Left kidney (tissue), 2 donors: ENCODE results near the gene FCN1. TPM values are rescaled to one million over a fixed set of nuclear protein-coding genes. Genes with fewer than 3 reads are reported as not detected.

Experiments
- DNase-seq: peaks from one replicate; pipeline ENCODE4 v3.0.0-alpha.2; 2013
- polyA plus RNA-seq: library from polyadenylated mRNA; unstranded; fragments of 120-200 nt; gene quantifications from one replicate; pipeline ENCODE4 v1.2.1, GENCODE V29; 2013; ENCODE audit not compliant: insufficient read length

Gene FCN1
- polyA plus RNA-seq, 1 donor: 0.83 TPM

- no peak for DNase-seq
These were observed 20.0 kb upstream of the FCN1 start for GRCh38 chr9:134937566-134938345.

GRCh38 chr9:134937164-134937555, 19.4 kb upstream of the FCN1 start:
- no peak for DNase-seq

GRCh38 chr9:134936346-134937163, 18.8 kb upstream of the FCN1 start:
- no peak for DNase-seq

GRCh38 chr9:134935701-134936345, 18.1 kb upstream of the FCN1 start:
- DNase-seq: no peak

GRCh38 chr9:134935056-134935640, 17.4 kb upstream of the FCN1 start:
- DNase-seq: no peak

- no peak for DNase-seq
These were observed 15.5 kb upstream of the FCN1 start for GRCh38 chr9:134933076-134933659.

GRCh38 chr9:134932606-134933005, 14.9 kb upstream of the FCN1 start:
- no peak for DNase-seq

GRCh38 chr9:134932171-134932570, 14.5 kb upstream of the FCN1 start:
- DNase-seq: no peak

GRCh38 chr9:134930398-134930797, 12.7 kb upstream of the FCN1 start:
- no peak for DNase-seq

GRCh38 chr9:134929193-134930158, 11.8 kb upstream of the FCN1 start:
- DNase-seq: no peak

GRCh38 chr9:134928436-134929192, 10.9 kb upstream of the FCN1 start:
- DNase-seq: no peak

- DNase-seq: no peak
These were observed 7.3 kb upstream of the FCN1 start for GRCh38 chr9:134925011-134925511.

- no peak for DNase-seq
These were observed 5.8 kb upstream of the FCN1 start for GRCh38 chr9:134923466-134923865.

GRCh38 chr9:134922932-134923240, 5.2 kb upstream of the FCN1 start:
- no peak for DNase-seq

GRCh38 chr9:134922066-134922931, 4.6 kb upstream of the FCN1 start:
- no peak for DNase-seq

GRCh38 chr9:134919303-134919702, 1.6 kb upstream of the FCN1 start:
- DNase-seq: no peak

GRCh38 chr9:134918646-134919045, 934 bp upstream of the FCN1 start:
- DNase-seq: no peak

GRCh38 chr9:134916161-134916665, 1.5 kb downstream of the FCN1 start:
- DNase-seq: no peak
